HepG2 (cell line): Measurements from ENCODE around the gene ZNF764. TPM values are rescaled to one million over a fixed set of nuclear protein-coding genes. Genes with fewer than 3 reads are reported as not detected.

Source experiments
- AGO1 ChIP-seq: fragments of 200-400 bp; formaldehyde crosslinking; IDR thresholded peaks from 2 replicates; pipeline ENCODE4 v1.6.1; 2017; ENCODE audit warnings: mild to moderate bottlenecking, low read depth, low read length, moderate library complexity; ENCODE audit not compliant: poor library complexity, severe bottlenecking
- CSRNP2 ChIP-seq: sonication (generic); formaldehyde crosslinking; conservative IDR thresholded peaks from 2 replicates; pipeline ENCODE4 v1.8.0; 2022; ENCODE audit warnings: low read depth, missing genetic modification reagents
- DPF2 ChIP-seq: sonication (generic); formaldehyde crosslinking; IDR thresholded peaks from 2 replicates; pipeline ENCODE4 v1.4.0; 2020; ENCODE audit warnings: mild to moderate bottlenecking, low read depth, missing genetic modification reagents, borderline replicate concordance
- DZIP1 ChIP-seq: sonication (generic); formaldehyde crosslinking; IDR thresholded peaks from 2 replicates; pipeline ENCODE4 v1.5.0; 2020; ENCODE audit warnings: mild to moderate bottlenecking, missing genetic modification reagents
- FOXK2 ChIP-seq: fragments of 450-650 bp; IDR thresholded peaks from 2 replicates; pipeline ENCODE4 v1.6.1; 2016
- GZF1 ChIP-seq: sonication (generic); formaldehyde crosslinking; IDR thresholded peaks from 2 replicates; pipeline ENCODE4 v1.5.1; 2020; ENCODE audit warnings: mild to moderate bottlenecking, missing genetic modification reagents
- HIC2 ChIP-seq: sonication (generic); formaldehyde crosslinking; IDR thresholded peaks from 2 replicates; pipeline ENCODE4 v1.9.0; 2022; ENCODE audit warnings: low read depth, missing genetic modification reagents
- HMG20A ChIP-seq: IDR thresholded peaks from 2 replicates; pipeline ENCODE4 v1.6.1; 2016; ENCODE audit warnings: borderline replicate concordance
- MTF2 ChIP-seq: sonication (generic); formaldehyde crosslinking; IDR thresholded peaks from 2 replicates; pipeline ENCODE4 v1.5.0; 2020; ENCODE audit warnings: missing genetic modification reagents, borderline replicate concordance
- ONECUT2 ChIP-seq: sonication (generic); formaldehyde crosslinking; IDR thresholded peaks from 2 replicates; pipeline ENCODE4 v1.4.0; 2020; ENCODE audit warnings: missing genetic modification reagents
- PRMT3 ChIP-seq: sonication (generic); formaldehyde crosslinking; IDR thresholded peaks from 2 replicates; pipeline ENCODE4 v1.8.1; 2022; ENCODE audit warnings: low read depth, mild to moderate bottlenecking, moderate library complexity, missing genetic modification reagents, borderline replicate concordance
- PTBP1 ChIP-seq: fragments of 200-400 bp; formaldehyde crosslinking; IDR thresholded peaks from 2 replicates; pipeline ENCODE4 v1.6.1; 2018; ENCODE audit warnings: low read length, low read depth; ENCODE audit not compliant: poor library complexity, severe bottlenecking
- RXRA ChIP-seq: sonication (generic); formaldehyde crosslinking; IDR thresholded peaks from 2 replicates; pipeline ENCODE4 v1.5.1; 2020; ENCODE audit warnings: missing genetic modification reagents
- TCF7 ChIP-seq: sonication (generic); IDR thresholded peaks from 2 replicates; pipeline ENCODE4 v1.6.1; 2016; ENCODE audit warnings: antibody characterized with exemption, low read depth
- ZNF430 ChIP-seq: sonication (generic); formaldehyde crosslinking; IDR thresholded peaks from 2 replicates; pipeline ENCODE4 v1.9.0; 2021; ENCODE audit warnings: mild to moderate bottlenecking, missing genetic modification reagents
- ZNF503 ChIP-seq: sonication (generic); formaldehyde crosslinking; IDR thresholded peaks from 2 replicates; pipeline ENCODE4 v1.4.0; 2020; ENCODE audit warnings: missing genetic modification reagents
- ZNF652 ChIP-seq: IDR thresholded peaks from 2 replicates; pipeline ENCODE4 v1.6.1; 2016; ENCODE audit warnings: low read depth, borderline replicate concordance
- polyA plus RNA-seq, 8 experiments: library from polyadenylated mRNA; depleted of rRNA in 3 of 8; stranded (reverse) in 7 of 8; unstranded in 1 of 8; fragments of >200 nt; fragmentation: Illumina TruSeq in 4 of 8; extraction: Trizol in 4 of 8; gene quantifications; 2 replicates each; pipeline versions ENCODE4 v1.2.1 to v1.2.3, GENCODE V29; 2011 to 2016; ENCODE audit warnings: low read depth in 4 of 8, missing spikeins in 1 of 8, mixed read lengths in 1 of 8; ENCODE audit not compliant: insufficient read depth in 1 of 8
- total RNA-seq, 5 experiments: library from RNA; depleted of rRNA; stranded (reverse); fragments of >200 nt; fragmentation: Illumina TruSeq; extraction: Trizol; gene quantifications; 2 replicates each; pipeline ENCODE4 v1.2.3, GENCODE V29; 2016; ENCODE audit warnings: low read depth in 1 of 5
- TF ChIP-seq, protein P1 (sequence below): IDR thresholded peaks from 2 replicates; pipeline ENCODE4 v1.6.1; 2016; ENCODE audit warnings: mild to moderate bottlenecking
- TF ChIP-seq, protein P2 (sequence below): sonication (generic); formaldehyde crosslinking; IDR thresholded peaks from 2 replicates; pipeline ENCODE4 v1.8.1; 2023; ENCODE audit warnings: missing genetic modification reagents, mild to moderate bottlenecking, borderline replicate concordance

The ZNF764 gene
- total and polyA plus RNA-seq, 2 of the 13 experiments (the other 11 are each of a cell fraction or from before 2014, with no cell fraction given): 4.1 to 9.1 TPM

DNA sequence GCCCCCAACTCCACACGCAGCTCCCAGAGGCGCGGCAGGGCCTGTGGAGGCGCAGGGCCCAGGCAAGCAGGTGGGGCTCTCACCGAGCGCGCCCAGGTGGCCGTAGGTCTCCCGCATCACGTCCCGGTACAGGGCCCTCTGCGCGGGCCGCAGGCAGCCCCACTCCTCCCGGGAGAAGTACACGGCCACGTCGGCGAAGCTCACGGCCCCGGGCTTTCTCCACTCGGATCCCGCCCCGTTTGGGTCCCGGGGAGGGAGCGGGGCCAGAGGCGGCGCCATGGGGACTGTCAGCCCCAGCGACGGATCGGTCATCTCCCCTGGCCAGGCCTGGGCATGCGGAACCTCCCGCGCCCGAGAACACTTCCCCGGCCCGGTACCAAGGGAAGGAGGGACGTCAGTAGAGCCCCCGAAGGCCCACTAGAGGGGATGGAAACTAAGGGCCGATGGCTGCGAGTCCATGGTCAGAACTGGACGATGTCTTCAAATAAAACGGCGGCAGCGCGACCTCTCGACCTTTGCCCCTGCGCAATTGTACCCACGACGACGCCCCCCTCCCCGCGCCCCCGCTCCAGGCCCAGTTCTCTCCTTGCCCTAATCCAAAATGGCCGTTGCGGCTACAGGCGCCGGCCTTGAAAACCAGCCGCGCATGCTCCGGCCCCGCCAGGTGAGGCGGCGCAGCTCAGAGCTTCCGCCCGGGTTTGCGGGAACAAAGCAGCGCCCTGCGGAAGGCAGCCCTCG, 23.6 kb downstream of the ZNF764 start, which contains the start of gene ZNF747 (continued):
- TF ChIP-seq HIC2 (peak; percentile 42; the same call in 1 of the 2 replicates), CSRNP2 (CRISPR knock-in tag) (no peak), AGO1 (peak; percentile 81), RXRA (CRISPR knock-in tag) (peak; percentile 85), ONECUT2 (CRISPR knock-in tag) (0 out of 2 replicates have a peak, but pooled peaks have one; percentile 7), ZNF430 (CRISPR knock-in tag) (peak; percentile 94), DZIP1 (peak; percentile 87), DPF2 (CRISPR knock-in tag) (no peak), HMG20A (CRISPR knock-in tag) (peak; percentile 13; the same call in 1 of the 2 replicates), FOXK2 (no peak), PRMT3 (CRISPR knock-in tag) (0 out of 2 replicates have a peak, but pooled peaks have one; percentile 12), ZNF503 (CRISPR knock-in tag) (no peak; the same call in none of the 2 replicates), ZNF652 (CRISPR knock-in tag) (peak; percentile 57), GZF1 (CRISPR knock-in tag) (peak; percentile 93), PTBP1 (no peak), MTF2 (CRISPR knock-in tag) (no peak), TCF7 (peak; percentile 19; the same call in 1 of the 2 replicates)
- TF ChIP-seq, protein P1, sequence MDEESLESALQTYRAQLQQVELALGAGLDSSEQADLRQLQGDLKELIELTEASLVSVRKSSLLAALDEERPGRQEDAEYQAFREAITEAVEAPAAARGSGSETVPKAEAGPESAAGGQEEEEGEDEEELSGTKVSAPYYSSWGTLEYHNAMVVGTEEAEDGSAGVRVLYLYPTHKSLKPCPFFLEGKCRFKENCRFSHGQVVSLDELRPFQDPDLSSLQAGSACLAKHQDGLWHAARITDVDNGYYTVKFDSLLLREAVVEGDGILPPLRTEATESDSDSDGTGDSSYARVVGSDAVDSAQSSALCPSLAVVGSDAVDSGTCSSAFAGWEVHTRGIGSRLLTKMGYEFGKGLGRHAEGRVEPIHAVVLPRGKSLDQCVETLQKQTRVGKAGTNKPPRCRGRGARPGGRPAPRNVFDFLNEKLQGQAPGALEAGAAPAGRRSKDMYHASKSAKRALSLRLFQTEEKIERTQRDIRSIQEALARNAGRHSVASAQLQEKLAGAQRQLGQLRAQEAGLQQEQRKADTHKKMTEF (CRISPR knock-in tag): peak; percentile 96
- TF ChIP-seq, protein P2, sequence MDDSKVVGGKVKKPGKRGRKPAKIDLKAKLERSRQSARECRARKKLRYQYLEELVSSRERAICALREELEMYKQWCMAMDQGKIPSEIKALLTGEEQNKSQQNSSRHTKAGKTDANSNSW (CRISPR knock-in tag): peak; percentile 87; the same call in 1 of the 2 replicates
